Loucy (cell line): ENCODE measurements around the gene ASMTL.

Source experiments
- EZH2phosphoT487 ChIP-seq: fragments of 200-600 bp; IDR thresholded peaks from 2 replicates; pipeline ENCODE4 v1.6.1; 2018; ENCODE audit warnings: antibody characterized with exemption, mild to moderate bottlenecking, moderate library complexity, borderline replicate concordance
- TF ChIP-seq, protein P1 (sequence below): fragments of 200-600 bp; sonication (generic); conservative IDR thresholded peaks from 2 replicates; pipeline ENCODE4 v1.5.1; 2014; ENCODE audit warnings: mild to moderate bottlenecking, antibody characterized with exemption, low read length

DNA sequence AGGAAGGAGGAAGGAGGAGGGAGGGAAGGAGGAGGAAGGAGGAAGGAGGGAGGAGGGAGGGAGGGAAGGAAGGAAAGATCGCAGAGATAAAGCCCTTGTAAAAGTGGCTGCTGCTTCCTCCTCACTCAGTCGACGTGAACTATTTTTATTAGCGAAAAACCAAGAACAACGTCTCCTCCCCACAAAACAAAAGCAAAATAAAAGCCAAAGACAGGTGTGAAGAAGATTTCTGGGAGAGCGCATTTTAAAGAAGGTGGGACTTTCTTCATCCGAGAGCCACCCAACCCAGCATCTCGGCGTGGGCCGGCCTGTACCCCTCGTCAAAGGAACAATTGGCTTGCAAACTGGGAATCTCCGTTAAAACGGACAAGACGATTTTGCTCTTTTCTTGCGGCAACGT is 40.7 kb upstream of the ASMTL start:
- TF ChIP-seq, protein P1, sequence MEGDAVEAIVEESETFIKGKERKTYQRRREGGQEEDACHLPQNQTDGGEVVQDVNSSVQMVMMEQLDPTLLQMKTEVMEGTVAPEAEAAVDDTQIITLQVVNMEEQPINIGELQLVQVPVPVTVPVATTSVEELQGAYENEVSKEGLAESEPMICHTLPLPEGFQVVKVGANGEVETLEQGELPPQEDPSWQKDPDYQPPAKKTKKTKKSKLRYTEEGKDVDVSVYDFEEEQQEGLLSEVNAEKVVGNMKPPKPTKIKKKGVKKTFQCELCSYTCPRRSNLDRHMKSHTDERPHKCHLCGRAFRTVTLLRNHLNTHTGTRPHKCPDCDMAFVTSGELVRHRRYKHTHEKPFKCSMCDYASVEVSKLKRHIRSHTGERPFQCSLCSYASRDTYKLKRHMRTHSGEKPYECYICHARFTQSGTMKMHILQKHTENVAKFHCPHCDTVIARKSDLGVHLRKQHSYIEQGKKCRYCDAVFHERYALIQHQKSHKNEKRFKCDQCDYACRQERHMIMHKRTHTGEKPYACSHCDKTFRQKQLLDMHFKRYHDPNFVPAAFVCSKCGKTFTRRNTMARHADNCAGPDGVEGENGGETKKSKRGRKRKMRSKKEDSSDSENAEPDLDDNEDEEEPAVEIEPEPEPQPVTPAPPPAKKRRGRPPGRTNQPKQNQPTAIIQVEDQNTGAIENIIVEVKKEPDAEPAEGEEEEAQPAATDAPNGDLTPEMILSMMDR: no peak
- no peak for TF ChIP-seq EZH2phosphoT487
